Activated CD8-positive, alpha-beta memory T cell treated with anti-CD3 and anti-CD28 coated beads, Interleukin-2, amount 10 ng/mL, durations not matched to agents 7 days and 5 days (primary cell): ENCODE results near the gene CHAC1. TPM values are rescaled to one million over a fixed set of nuclear protein-coding genes. Genes with fewer than 3 reads are reported as not detected.

Experiments used
- ATAC-seq: fragments of 150-1000 bp; cut with Tn5 transposase; one replicate; pipeline ENCODE4 v1.10.0; 2021; ENCODE audit warnings: moderate library complexity
- CTCF ChIA-PET: fragments of 350-600 bp; sonication (Branson Sonifier 250); formaldehyde crosslinking; loops from one replicate; lab custom pipeline; 2021; ENCODE audit warnings: antibody characterized with exemption; lab: Charles Lee
- DNase-seq: peaks from one replicate; pipeline ENCODE4 v3.0.0-alpha.2; 2020
- H3K27ac Mint-ChIP-seq: one replicate; pipeline ENCODE4 v1.8.0; 2021; ENCODE audit warnings: mild to moderate bottlenecking, mixed read lengths
- H3K27me3 Mint-ChIP-seq: one replicate; pipeline ENCODE4 v1.8.0; 2021; ENCODE audit warnings: mixed read lengths
- H3K36me3 Mint-ChIP-seq: one replicate; pipeline ENCODE4 v1.8.0; 2021; ENCODE audit warnings: mild to moderate bottlenecking, mixed read lengths
- H3K4me1 Mint-ChIP-seq: one replicate; pipeline ENCODE4 v1.8.0; 2021; ENCODE audit warnings: mixed read lengths
- H3K4me3 Mint-ChIP-seq: one replicate; pipeline ENCODE4 v1.8.0; 2021; ENCODE audit warnings: mild to moderate bottlenecking, moderate library complexity, mixed read lengths
- H3K9me3 Mint-ChIP-seq: one replicate; pipeline ENCODE4 v1.8.0; 2022; ENCODE audit warnings: low read depth, mixed read lengths
- total RNA-seq, 2 experiments: library from RNA; stranded (reverse); gene quantifications; one replicate each; pipeline ENCODE4 v1.2.3, GENCODE V29; 2021

The CHAC1 gene
- total RNA-seq, 2 experiments from 2014 or later = 8.3 to 13.0 TPM

DNA sequence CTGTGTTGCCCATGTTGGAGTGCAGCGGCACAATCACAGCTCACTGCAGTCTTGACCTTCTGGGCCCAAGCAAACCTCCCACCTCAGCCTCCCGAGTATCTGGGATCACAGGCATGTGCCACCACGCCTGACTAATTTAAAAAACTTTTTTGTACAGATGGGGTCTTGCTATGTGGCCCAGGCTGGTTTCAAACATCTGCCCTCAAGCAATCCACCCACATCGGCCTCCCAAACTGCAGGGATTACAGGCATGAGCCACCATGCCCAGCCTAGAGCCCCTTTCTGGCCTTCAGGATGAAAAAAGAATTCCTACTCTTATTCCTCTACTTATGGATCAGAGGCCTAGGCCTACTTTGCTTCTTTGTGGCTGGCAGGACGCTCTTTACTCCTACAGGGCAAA lies 39.6 kb downstream of the CHAC1 start:
- no peak overlapping the region for H3K4me3 Mint-ChIP-seq
- CTCF ChIA-PET = no interaction called here
- DNase-seq (no peak), ATAC-seq (no peak)
- H3K36me3 Mint-ChIP-seq = peaks cover 45% of the 10 kb centered on the region
- no peaks in the 10 kb centered on the region for H3K27me3 Mint-ChIP-seq
- peaks cover 3% of the 10 kb centered on the region for H3K4me1 Mint-ChIP-seq
- no peak overlapping the region for H3K27ac Mint-ChIP-seq
- no peaks in the 10 kb centered on the region for H3K9me3 Mint-ChIP-seq

DNA sequence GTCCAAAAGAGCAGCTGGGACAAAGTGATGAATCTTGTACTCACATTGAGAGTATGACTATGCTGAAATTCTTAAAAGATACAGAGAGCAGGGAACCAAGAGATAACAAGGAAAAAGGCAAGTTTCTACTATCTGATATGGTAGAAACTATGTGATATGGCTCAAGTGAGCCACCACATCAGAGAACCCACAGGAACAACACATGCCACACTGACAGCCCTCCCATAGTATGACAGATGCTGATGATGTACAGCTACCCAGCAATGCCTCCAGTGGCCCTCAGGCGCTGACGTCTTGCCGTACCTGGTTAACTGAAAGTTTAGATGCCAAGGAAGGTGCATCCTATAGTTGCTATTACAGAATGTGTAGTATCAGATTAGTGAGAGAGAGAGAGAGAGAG lies 42.4 kb downstream of the CHAC1 start:
- Mint-ChIP-seq H3K27ac (no peak overlapping the region), H3K36me3 (peaks cover 38% of the 10 kb centered on the region), H3K27me3 (no peaks in the 10 kb centered on the region), H3K4me1 (peaks cover 3% of the 10 kb centered on the region), H3K4me3 (no peak overlapping the region), H3K9me3 (no peaks in the 10 kb centered on the region)
- CTCF ChIA-PET = no interaction called here
- DNase-seq (no peak), ATAC-seq (no peak)

DNA sequence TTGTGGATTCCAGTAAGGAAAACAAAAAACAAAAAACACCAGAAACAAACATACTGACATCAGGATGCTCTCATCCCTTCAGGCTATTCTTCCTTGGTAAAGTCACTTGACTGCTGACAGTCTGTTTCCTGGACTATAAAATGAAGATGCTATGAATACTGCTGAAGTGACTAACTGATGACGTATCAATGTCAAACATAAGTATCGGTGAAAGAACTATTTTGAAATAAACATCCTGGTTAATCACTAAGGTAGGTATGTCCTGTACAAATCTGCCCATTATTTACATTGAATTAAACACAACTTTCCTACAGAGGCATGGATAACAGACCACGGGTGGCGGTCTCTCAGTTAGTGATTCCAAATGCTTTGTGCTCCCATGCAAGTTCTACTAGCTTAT lies 45.9 kb downstream of the CHAC1 start:
- DNase-seq = no peak
- H3K9me3 Mint-ChIP-seq = no peaks in the 10 kb centered on the region
- H3K27ac Mint-ChIP-seq = no peak overlapping the region
- H3K27me3 Mint-ChIP-seq = no peaks in the 10 kb centered on the region
- CTCF ChIA-PET = no interaction called here
- peaks cover 32% of the 10 kb centered on the region for H3K36me3 Mint-ChIP-seq
- no peak for ATAC-seq
- no peak overlapping the region for H3K4me3 Mint-ChIP-seq
- no peaks in the 10 kb centered on the region for H3K4me1 Mint-ChIP-seq

- H3K27ac Mint-ChIP-seq = no peak overlapping the region
- ATAC-seq (no peak), DNase-seq (no peak)
- no peaks in the 10 kb centered on the region for H3K27me3 Mint-ChIP-seq
- H3K4me1 Mint-ChIP-seq = no peaks in the 10 kb centered on the region
- CTCF ChIA-PET = no interaction called here
- no peaks in the 10 kb centered on the region for H3K9me3 Mint-ChIP-seq
- no peak overlapping the region for H3K4me3 Mint-ChIP-seq
- H3K36me3 Mint-ChIP-seq = peaks cover 28% of the 10 kb centered on the region
Observed at GRCh38 chr15:41001524-41002214, 48.4 kb downstream of the CHAC1 start.

DNA sequence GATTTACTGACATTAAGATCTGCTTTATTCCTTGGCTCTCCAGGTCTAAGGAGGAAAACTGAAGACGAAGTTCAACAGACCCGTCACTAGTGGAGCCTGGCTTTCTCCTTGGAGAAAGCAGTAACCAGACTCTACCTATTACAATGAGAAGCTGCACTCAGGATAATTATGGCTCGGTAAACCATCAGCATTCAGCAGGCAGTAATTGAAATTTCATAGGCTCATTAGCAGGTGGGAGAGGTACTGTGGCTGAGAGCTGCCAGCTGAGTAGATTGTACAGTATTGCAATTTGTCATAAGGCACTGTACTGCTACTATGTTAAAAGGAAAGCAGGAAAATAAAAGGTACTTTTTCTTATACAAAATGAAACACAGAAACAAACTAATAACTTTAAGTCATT lies 51.2 kb downstream of the CHAC1 start:
- no peaks in the 10 kb centered on the region for H3K27me3 Mint-ChIP-seq
- no peaks in the 10 kb centered on the region for H3K4me1 Mint-ChIP-seq

More for the DNA sequence above, 51.2 kb downstream of the CHAC1 start:
- peaks cover 22% of the 10 kb centered on the region for H3K36me3 Mint-ChIP-seq
- CTCF ChIA-PET = interaction anchor here (1.0 kb wide), 1 partner anchor 18 kb away, joined by 3 read pairs; no protein-coding TSS in a partner anchor
- no peaks in the 10 kb centered on the region for H3K9me3 Mint-ChIP-seq
- no peak for DNase-seq
- H3K4me3 Mint-ChIP-seq = no peak overlapping the region
- no peak for ATAC-seq
- H3K27ac Mint-ChIP-seq = no peak overlapping the region

Other genes starting within 250 kb of the CHAC1 start
- 10 to 100 TPM; 30.9 to 33.1 TPM for gene RMDN3, start 198.2 kb upstream of the CHAC1 start, total RNA-seq
- gene GCHFR, start 189.4 kb upstream of the CHAC1 start, total RNA-seq = 10 to 100 TPM; 25.9 to 29.1 TPM
- gene C15orf62, start 183.5 kb upstream of the CHAC1 start, total RNA-seq = under 1 TPM; 0.45 to 0.82 TPM
- 10 to 100 TPM; 28.2 TPM for gene ZFYVE19, start 146.4 kb upstream of the CHAC1 start, total RNA-seq
- 10 to 100 TPM; 45.6 to 51.2 TPM for gene DNAJC17, start 146.0 kb upstream of the CHAC1 start, total RNA-seq
- not detected for gene PPP1R14D, start 124.8 kb upstream of the CHAC1 start, total RNA-seq
- gene SPINT1, start 109.4 kb upstream of the CHAC1 start, total RNA-seq = 1 to 10 TPM; 3.7 to 4.0 TPM
- not detected for gene RHOV, start 79.2 kb upstream of the CHAC1 start, total RNA-seq
- 10 to 100 TPM; 16.9 to 19.5 TPM for gene VPS18, start 59.0 kb upstream of the CHAC1 start, total RNA-seq
- gene DLL4, start 24.1 kb upstream of the CHAC1 start, total RNA-seq = under 1 TPM in 1 of 2 experiments, not detected in 1; 0.12 TPM
- gene INO80, start 162.8 kb downstream of the CHAC1 start, total RNA-seq = 10 to 100 TPM; 25.8 to 30.8 TPM